WTC11 (cell line): ENCODE results near the gene CD79B. TPM values are rescaled to one million over a fixed set of nuclear protein-coding genes. Genes with fewer than 3 reads are reported as not detected.

Experiments used
- ATAC-seq: fragments of 200-7000 bp; cut with Tn5 transposase; 2 replicates; pipeline ENCODE4 v1.10.0; 2021; ENCODE audit warnings: mild to moderate bottlenecking, moderate library complexity
- CTCF ChIA-PET: fragments of 300-600 bp; sonication (Branson Sonifier 250); formaldehyde crosslinking; loops from one replicate; lab custom pipeline; 2021; ENCODE audit warnings: antibody characterized with exemption; lab: Charles Lee
- POLR2A ChIA-PET: fragments of 350-600 bp; sonication (Branson Sonifier 250); formaldehyde crosslinking; loops from one replicate; lab custom pipeline; 2021; ENCODE audit warnings: antibody characterized with exemption; lab: Charles Lee
- DNase-seq: peaks from one replicate; pipeline ENCODE4 v3.0.0; 2021; ENCODE audit warnings: low spot score
- H3K27ac Mint-ChIP-seq: 2 replicates; pipeline ENCODE4 v1.8.0; 2021; ENCODE audit warnings: mixed read lengths
- H3K27me3 Mint-ChIP-seq: 2 replicates; pipeline ENCODE4 v1.8.0; 2021; ENCODE audit warnings: low read depth, mild to moderate bottlenecking, moderate library complexity, mixed read lengths
- H3K36me3 Mint-ChIP-seq: 2 replicates; pipeline ENCODE4 v1.8.0; 2021; ENCODE audit warnings: mixed read lengths
- H3K4me1 Mint-ChIP-seq: 2 replicates; pipeline ENCODE4 v1.8.0; 2022; ENCODE audit warnings: mixed read lengths
- H3K4me3 Mint-ChIP-seq: 2 replicates; pipeline ENCODE4 v1.8.0; 2021; ENCODE audit warnings: mild to moderate bottlenecking, moderate library complexity, mixed read lengths
- H3K9me3 Mint-ChIP-seq: 2 replicates; pipeline ENCODE4 v1.8.0; 2021; ENCODE audit warnings: mixed read lengths
- ARID4B ChIP-seq: sonication (generic); formaldehyde crosslinking; IDR thresholded peaks from 2 replicates; pipeline ENCODE4 v1.8.0; 2023; ENCODE audit warnings: missing genetic modification reagents, mild to moderate bottlenecking, borderline replicate concordance
- CREM ChIP-seq: sonication (generic); formaldehyde crosslinking; IDR thresholded peaks from 2 replicates; pipeline ENCODE4 v1.8.1; 2022; ENCODE audit warnings: mild to moderate bottlenecking, missing genetic modification reagents, moderate library complexity
- CTCF ChIP-seq: fragments of 200-600 bp; IDR thresholded peaks from 2 replicates; pipeline ENCODE4 v1.8.0; 2022; ENCODE audit warnings: antibody characterized with exemption
- ESRRA ChIP-seq: sonication (generic); formaldehyde crosslinking; IDR thresholded peaks from 2 replicates; pipeline ENCODE4 v1.8.1; 2022; ENCODE audit warnings: mild to moderate bottlenecking, missing genetic modification reagents, borderline replicate concordance
- MAX ChIP-seq: sonication (generic); formaldehyde crosslinking; IDR thresholded peaks from 2 replicates; pipeline ENCODE4 v1.8.0; 2022; ENCODE audit warnings: mild to moderate bottlenecking, missing genetic modification reagents
- TCF7 ChIP-seq: sonication (generic); formaldehyde crosslinking; IDR thresholded peaks from 2 replicates; pipeline ENCODE4 v1.8.0; 2022; ENCODE audit warnings: mild to moderate bottlenecking, low read depth, missing genetic modification reagents, moderate library complexity
- ZNF121 ChIP-seq: sonication (generic); formaldehyde crosslinking; IDR thresholded peaks from 2 replicates; pipeline ENCODE4 v1.8.0; 2023; ENCODE audit warnings: missing genetic modification reagents
- ZNF423 ChIP-seq: fragments of 250-450 bp; sonication (Bioruptor Pico); IDR thresholded peaks from 2 replicates; pipeline ENCODE4 v2.1.2; 2022; ENCODE audit warnings: mild to moderate bottlenecking, moderate library complexity
- total RNA-seq: library from RNA; stranded (reverse); gene quantifications from 3 replicates; pipeline ENCODE4 v1.2.3, GENCODE V29; 2021
- TF ChIP-seq, protein P1 (sequence below): sonication (generic); formaldehyde crosslinking; IDR thresholded peaks from 2 replicates; pipeline ENCODE4 v1.8.0; 2022; ENCODE audit warnings: missing genetic modification reagents
- TF ChIP-seq, protein P2 (sequence below): fragments of 250-450 bp; sonication (Bioruptor Pico); IDR thresholded peaks from 2 replicates; pipeline ENCODE4 v1.9.0; 2021; ENCODE audit warnings: moderate library complexity, mild to moderate bottlenecking, inconsistent platforms, borderline replicate concordance

Gene CD79B
- total RNA-seq, 1 experiment from 2014 or later = 3.0 TPM

- Mint-ChIP-seq H3K27me3 (peaks cover 5% of the 10 kb centered on the region; the same call in 1 of the 2 replicates), H3K4me1 (peaks cover 18% of the 10 kb centered on the region), H3K4me3 (no peak overlapping the region), H3K36me3 (no peaks in the 10 kb centered on the region)
- POLR2A ChIA-PET = no interaction called here
- TF ChIP-seq CTCF = peak; percentile 96
- no peak for TF ChIP-seq MAX (CRISPR knock-in tag)
- TF ChIP-seq, protein P1, sequence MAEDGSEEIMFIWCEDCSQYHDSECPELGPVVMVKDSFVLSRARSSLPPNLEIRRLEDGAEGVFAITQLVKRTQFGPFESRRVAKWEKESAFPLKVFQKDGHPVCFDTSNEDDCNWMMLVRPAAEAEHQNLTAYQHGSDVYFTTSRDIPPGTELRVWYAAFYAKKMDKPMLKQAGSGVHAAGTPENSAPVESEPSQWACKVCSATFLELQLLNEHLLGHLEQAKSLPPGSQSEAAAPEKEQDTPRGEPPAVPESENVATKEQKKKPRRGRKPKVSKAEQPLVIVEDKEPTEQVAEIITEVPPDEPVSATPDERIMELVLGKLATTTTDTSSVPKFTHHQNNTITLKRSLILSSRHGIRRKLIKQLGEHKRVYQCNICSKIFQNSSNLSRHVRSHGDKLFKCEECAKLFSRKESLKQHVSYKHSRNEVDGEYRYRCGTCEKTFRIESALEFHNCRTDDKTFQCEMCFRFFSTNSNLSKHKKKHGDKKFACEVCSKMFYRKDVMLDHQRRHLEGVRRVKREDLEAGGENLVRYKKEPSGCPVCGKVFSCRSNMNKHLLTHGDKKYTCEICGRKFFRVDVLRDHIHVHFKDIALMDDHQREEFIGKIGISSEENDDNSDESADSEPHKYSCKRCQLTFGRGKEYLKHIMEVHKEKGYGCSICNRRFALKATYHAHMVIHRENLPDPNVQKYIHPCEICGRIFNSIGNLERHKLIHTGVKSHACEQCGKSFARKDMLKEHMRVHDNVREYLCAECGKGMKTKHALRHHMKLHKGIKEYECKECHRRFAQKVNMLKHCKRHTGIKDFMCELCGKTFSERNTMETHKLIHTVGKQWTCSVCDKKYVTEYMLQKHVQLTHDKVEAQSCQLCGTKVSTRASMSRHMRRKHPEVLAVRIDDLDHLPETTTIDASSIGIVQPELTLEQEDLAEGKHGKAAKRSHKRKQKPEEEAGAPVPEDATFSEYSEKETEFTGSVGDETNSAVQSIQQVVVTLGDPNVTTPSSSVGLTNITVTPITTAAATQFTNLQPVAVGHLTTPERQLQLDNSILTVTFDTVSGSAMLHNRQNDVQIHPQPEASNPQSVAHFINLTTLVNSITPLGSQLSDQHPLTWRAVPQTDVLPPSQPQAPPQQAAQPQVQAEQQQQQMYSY (CRISPR knock-in tag) = no peak
- TF ChIP-seq, all 79 proteins: peak for 1
- Mint-ChIP-seq H3K27ac (no peak overlapping the region), H3K9me3 (no peaks in the 10 kb centered on the region)
- DNase-seq (peak; percentile 77), ATAC-seq (peak; percentile 71)
- CTCF ChIA-PET = interaction anchor here (0.6 to 4.3 kb wide), 40 partner anchors 8 to 370 kb away, joined by 3 to 43 read pairs (median 5); partner anchors contain the start of genes CSH2, ERN1, GH1 and GH2
These were observed 20.5 kb downstream of the CD79B start for GRCh38 chr17:63911657-63912100.

GRCh38 chr17:63911041-63911635 lies 21.0 kb downstream of the CD79B start, which contains the start of gene CSHL1:
TSS of gene CSHL1 (minus strand) at chr17:63911258. CDS start at chr17:63911196, 62 bp downstream.
- CTCF ChIA-PET = interaction anchor here (0.7 to 4.3 kb wide), 37 partner anchors 8 to 371 kb away, joined by 3 to 43 read pairs (median 6); partner anchors contain the start of genes CSH2, ERN1, GH1 and GH2
- H3K27ac Mint-ChIP-seq = no peak within 1 kb of the TSS
- H3K36me3 Mint-ChIP-seq = no peaks in the 10 kb centered on the region
- no peak for ATAC-seq
- no peaks in the 10 kb centered on the region for H3K9me3 Mint-ChIP-seq
- peaks cover 21% of the 10 kb centered on the region for H3K4me1 Mint-ChIP-seq
- POLR2A ChIA-PET = interaction anchor here (0.6 kb wide), 1 partner anchor 36 kb away, joined by 3 read pairs; no protein-coding TSS in a partner anchor
- H3K27me3 Mint-ChIP-seq = peaks cover 5% of the 10 kb centered on the region; the same call in 1 of the 2 replicates
- TF ChIP-seq, protein P1 (CRISPR knock-in tag) = 0 out of 2 replicates have a peak, but pooled peaks have one; percentile 1
- no peak for TF ChIP-seq ZNF423 (CRISPR knock-in tag)
- TF ChIP-seq, all 79 proteins: peak for 1
- no peak for DNase-seq
- H3K4me3 Mint-ChIP-seq = no peak within 1 kb of the TSS

DNA sequence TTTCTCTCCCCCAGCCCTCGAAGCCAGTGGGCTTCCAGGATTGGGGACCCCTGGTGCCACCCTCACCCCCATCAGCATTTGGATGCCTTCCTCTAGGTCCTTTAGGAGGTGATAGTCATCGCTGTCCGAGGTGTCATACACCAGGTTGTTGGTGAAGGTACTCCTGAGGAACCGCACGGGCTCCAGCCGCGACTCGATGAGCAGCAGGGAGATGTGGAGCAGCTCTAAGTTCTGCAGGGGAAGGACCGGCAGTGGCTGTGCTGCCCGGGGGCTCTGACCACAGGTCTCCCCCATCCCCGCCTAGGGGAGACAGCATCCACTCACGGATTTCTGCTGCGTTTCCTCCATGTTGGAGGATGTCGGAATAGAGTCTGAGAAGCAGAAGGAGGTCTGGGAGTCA lies 22.0 kb downstream of the CD79B start:
- CTCF ChIA-PET = interaction anchor here (1.0 to 4.3 kb wide), 15 partner anchors 9 to 372 kb away, joined by 3 to 43 read pairs (median 15); partner anchors contain the start of genes GH1 and GH2
- H3K4me1 Mint-ChIP-seq = peaks cover 21% of the 10 kb centered on the region
- TF ChIP-seq ARID4B (CRISPR knock-in tag) (no peak), ZNF121 (CRISPR knock-in tag) (no peak), CREM (CRISPR knock-in tag) (no peak), MAX (CRISPR knock-in tag) (no peak), TCF7 (no peak), ESRRA (CRISPR knock-in tag) (no peak)
- TF ChIP-seq, protein P2, sequence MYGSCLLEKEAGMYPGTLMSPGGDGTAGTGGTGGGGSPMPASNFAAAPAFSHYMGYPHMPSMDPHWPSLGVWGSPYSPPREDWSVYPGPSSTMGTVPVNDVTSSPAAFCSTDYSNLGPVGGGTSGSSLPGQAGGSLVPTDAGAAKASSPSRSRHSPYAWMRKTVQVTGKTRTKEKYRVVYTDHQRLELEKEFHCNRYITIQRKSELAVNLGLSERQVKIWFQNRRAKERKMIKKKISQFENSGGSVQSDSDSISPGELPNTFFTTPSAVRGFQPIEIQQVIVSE (CRISPR knock-in tag) = no peak

More for the DNA sequence above, 22.0 kb downstream of the CD79B start:
- Mint-ChIP-seq H3K9me3 (no peaks in the 10 kb centered on the region), H3K4me3 (no peak overlapping the region), H3K27me3 (peaks cover 3% of the 10 kb centered on the region; the same call in 1 of the 2 replicates), H3K27ac (no peak overlapping the region), H3K36me3 (no peaks in the 10 kb centered on the region)
- ATAC-seq = no peak
- POLR2A ChIA-PET = no interaction called here
- no peak for DNase-seq
